ENCODE results near the gene PIGR. TPM values are rescaled to one million over a fixed set of nuclear protein-coding genes. Genes with fewer than 3 reads are reported as not detected.

The PIGR gene
- total RNA-seq, 1 donor from 2014 or later = 1.00 TPM

DNA sequence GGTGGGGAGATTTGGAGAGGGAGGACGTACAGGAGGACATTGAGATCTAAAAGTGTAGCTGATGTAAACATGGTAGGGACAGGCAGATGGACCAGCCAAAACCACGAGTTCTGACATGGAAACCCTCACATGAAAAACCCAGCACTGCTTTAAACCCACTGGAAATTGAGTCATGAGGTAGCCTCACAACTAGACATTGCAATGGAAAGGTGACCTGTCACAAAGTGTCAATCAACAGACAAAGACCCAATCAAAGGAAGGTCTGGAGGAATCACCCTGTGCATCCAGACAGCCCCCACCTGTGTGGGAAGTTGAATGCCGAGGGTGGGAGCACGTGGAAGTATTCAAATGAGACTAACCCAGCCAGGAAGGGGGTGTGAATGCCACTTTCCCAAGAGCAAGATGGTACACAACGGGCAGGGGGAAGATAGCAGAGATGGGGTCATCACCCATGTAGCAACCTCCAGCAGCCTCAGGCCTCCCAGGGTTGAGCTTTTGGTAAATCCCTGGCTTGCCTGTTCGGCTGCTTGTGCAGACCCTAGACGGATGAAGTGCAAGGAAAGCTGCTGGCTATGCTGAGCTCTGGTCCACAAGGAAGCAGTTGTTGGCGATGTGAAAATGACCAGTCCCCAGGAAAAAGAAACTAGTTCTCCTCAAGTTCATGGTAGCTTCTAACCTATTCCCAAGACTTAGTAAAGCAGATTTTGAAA lies 30.1 kb downstream of the PIGR start:
- Mint-ChIP-seq H3K4me1 (peaks cover 87% of the 10 kb centered on the region), H3K4me3 (no peak overlapping the region), H3K9me3 (no peaks in the 10 kb centered on the region), H3K27me3 (no peaks in the 10 kb centered on the region), H3K36me3 (ENCODE audit: low read depth) (peaks cover 87% of the 10 kb centered on the region), H3K27ac (no peak overlapping the region)
- ChIA-PET POLR2A (interaction anchor here (0.5 to 12.0 kb wide), 5 partner anchors 9 to 1630 kb away, joined by 4 to 267 read pairs (median 4); no protein-coding TSS in a partner anchor), CTCF (interaction anchor here (0.6 to 9.7 kb wide), 10 partner anchors 11 to 284 kb away, joined by 3 to 383 read pairs (median 4); no protein-coding TSS in a partner anchor)
- ATAC-seq (ENCODE audit: low read depth) (no peak), DNase-seq (no peak)
- TF ChIP-seq, protein P1, sequence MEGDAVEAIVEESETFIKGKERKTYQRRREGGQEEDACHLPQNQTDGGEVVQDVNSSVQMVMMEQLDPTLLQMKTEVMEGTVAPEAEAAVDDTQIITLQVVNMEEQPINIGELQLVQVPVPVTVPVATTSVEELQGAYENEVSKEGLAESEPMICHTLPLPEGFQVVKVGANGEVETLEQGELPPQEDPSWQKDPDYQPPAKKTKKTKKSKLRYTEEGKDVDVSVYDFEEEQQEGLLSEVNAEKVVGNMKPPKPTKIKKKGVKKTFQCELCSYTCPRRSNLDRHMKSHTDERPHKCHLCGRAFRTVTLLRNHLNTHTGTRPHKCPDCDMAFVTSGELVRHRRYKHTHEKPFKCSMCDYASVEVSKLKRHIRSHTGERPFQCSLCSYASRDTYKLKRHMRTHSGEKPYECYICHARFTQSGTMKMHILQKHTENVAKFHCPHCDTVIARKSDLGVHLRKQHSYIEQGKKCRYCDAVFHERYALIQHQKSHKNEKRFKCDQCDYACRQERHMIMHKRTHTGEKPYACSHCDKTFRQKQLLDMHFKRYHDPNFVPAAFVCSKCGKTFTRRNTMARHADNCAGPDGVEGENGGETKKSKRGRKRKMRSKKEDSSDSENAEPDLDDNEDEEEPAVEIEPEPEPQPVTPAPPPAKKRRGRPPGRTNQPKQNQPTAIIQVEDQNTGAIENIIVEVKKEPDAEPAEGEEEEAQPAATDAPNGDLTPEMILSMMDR (IDR thresholded peaks at IDR 0.05) = no peak
- intact Hi-C loops (cut with micrococcal nuclease) = no loop called here

GRCh38 chr1:206915030-206915735 lies 31.1 kb downstream of the PIGR start:
- ATAC-seq (ENCODE audit: low read depth) (no peak), DNase-seq (no peak)
- Mint-ChIP-seq H3K36me3 (ENCODE audit: low read depth) (peaks cover 87% of the 10 kb centered on the region), H3K9me3 (no peaks in the 10 kb centered on the region), H3K4me3 (no peak overlapping the region), H3K27me3 (no peaks in the 10 kb centered on the region), H3K27ac (no peak overlapping the region), H3K4me1 (peaks cover 97% of the 10 kb centered on the region)
- TF ChIP-seq, protein P1 (IDR thresholded peaks at IDR 0.05) = no peak
- POLR2A ChIA-PET = interaction anchor here (0.8 to 12.0 kb wide), 4 partner anchors 8 to 15 kb away, joined by 3 to 267 read pairs (median 6); no protein-coding TSS in a partner anchor
- CTCF ChIA-PET = interaction anchor here (0.6 to 9.7 kb wide), 7 partner anchors 10 to 252 kb away, joined by 3 to 383 read pairs (median 5); no protein-coding TSS in a partner anchor
- intact Hi-C loops (cut with micrococcal nuclease) = no loop called here

DNA sequence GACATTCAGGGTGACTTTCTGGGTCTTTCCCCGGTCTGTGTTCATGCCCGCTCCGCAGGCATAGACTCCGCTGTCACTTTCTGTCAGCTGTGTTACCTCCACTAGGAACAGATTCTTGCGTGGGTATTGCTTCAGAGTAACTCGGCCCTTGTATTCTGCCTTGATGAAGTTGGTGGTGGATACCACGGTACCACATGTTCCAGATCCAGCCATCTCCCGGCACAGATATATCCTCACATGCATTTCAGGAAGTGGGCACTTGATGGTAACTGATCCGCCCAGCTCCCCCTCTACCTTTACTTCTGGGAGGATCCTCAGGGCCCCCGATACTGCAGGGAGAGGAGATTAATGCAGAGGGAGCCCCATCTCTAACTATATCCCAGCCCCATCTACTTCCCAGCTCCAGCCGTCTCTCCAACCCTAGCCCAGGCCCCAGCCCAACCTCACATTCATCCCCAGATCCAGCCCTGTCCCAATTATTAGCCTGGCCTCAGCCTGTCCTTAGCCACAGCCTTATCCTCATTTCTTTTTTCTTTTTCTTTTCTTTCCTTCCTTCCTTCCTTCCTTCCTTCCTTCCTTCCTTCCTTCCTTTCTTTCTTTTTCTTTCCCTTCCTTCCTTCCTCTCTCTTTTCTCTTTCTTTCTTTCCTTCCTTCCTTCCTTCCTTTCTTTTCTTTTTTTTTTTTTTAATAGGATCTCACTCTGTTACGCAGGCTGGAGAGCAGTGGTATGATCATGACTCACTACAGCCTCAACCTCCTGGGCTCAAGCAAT lies 32.3 kb downstream of the PIGR start:
- no peak overlapping the region for H3K4me3 Mint-ChIP-seq
- TF ChIP-seq, protein P1 (IDR thresholded peaks at IDR 0.05) = no peak
- no peak for ATAC-seq (ENCODE audit: low read depth)
- H3K27me3 Mint-ChIP-seq = no peaks in the 10 kb centered on the region
- H3K27ac Mint-ChIP-seq = no peak overlapping the region
- H3K36me3 Mint-ChIP-seq (ENCODE audit: low read depth) = peaks cover 85% of the 10 kb centered on the region
- CTCF ChIA-PET = interaction anchor here (1.2 to 9.7 kb wide), 8 partner anchors 18 to 254 kb away, joined by 3 to 383 read pairs (median 51); partner anchors contain the start of gene IL20
- no peak for DNase-seq
- intact Hi-C loops (cut with micrococcal nuclease) = loop anchor here (2.0 to 5.0 kb wide), 2 partner anchors 57 to 302 kb away; partner anchors contain the start of gene EIF2D
- H3K9me3 Mint-ChIP-seq = no peaks in the 10 kb centered on the region
- POLR2A ChIA-PET = interaction anchor here (0.8 to 12.0 kb wide), 3 partner anchors 8 to 15 kb away, joined by 3 to 267 read pairs (median 48); partner anchors contain the start of gene FCMR
- H3K4me1 Mint-ChIP-seq = peaks cover 93% of the 10 kb centered on the region

- Mint-ChIP-seq H3K4me3 (peak overlapping the region; percentile 42), H3K9me3 (no peaks in the 10 kb centered on the region), H3K27me3 (no peaks in the 10 kb centered on the region), H3K36me3 (ENCODE audit: low read depth) (peaks cover 89% of the 10 kb centered on the region), H3K27ac (no peak overlapping the region), H3K4me1 (peaks cover 93% of the 10 kb centered on the region)
- intact Hi-C loops (cut with micrococcal nuclease) = loop anchor here (1.0 to 5.0 kb wide), 7 partner anchors 13 to 300 kb away; partner anchors contain the start of gene EIF2D
- DNase-seq = no peak
- ChIA-PET POLR2A (interaction anchor here (0.9 to 12.0 kb wide), 7 partner anchors 10 to 277 kb away, joined by 3 to 267 read pairs (median 4); partner anchors contain the start of genes DYRK3, FCMR and MAPKAPK2), CTCF (interaction anchor here (0.5 to 9.7 kb wide), 41 partner anchors 9 to 417 kb away, joined by 3 to 383 read pairs (median 6); partner anchors contain the start of genes DYRK3, FCMR, IL19 and IL20)
- TF ChIP-seq, protein P1 (IDR thresholded peaks at IDR 0.05) = peak; percentile 72
- peak; percentile 54 for ATAC-seq (ENCODE audit: low read depth)
These were observed 33.7 kb downstream of the PIGR start for GRCh38 chr1:206912445-206913095.
